DOHH2 (cell line): ENCODE measurements around the gene TGM2.

ENCODE experiments used
- H3F3A ChIP-seq: fragments of 200-600 bp; sonication (generic), shearing (Covaris generic); 2 replicates; pipeline ENCODE4 v1.6.0; 2016; ENCODE audit warnings: antibody characterized with exemption, mild to moderate bottlenecking; ENCODE audit not compliant: control insufficient read depth, insufficient read depth
- H3K27ac ChIP-seq: fragments of 200-600 bp; sonication (generic); 2 replicates; pipeline ENCODE4 v1.5.1; 2014; ENCODE audit warnings: low read depth, mild to moderate bottlenecking, low read length, moderate library complexity
- H3K27me3 ChIP-seq: fragments of 200-600 bp; sonication (generic); 2 replicates; pipeline ENCODE4 v1.6.1; 2014; ENCODE audit warnings: mild to moderate bottlenecking, low read length, mixed read lengths; ENCODE audit not compliant: control insufficient read depth
- H3K36me3 ChIP-seq: fragments of 200-600 bp; sonication (generic); 2 replicates; pipeline ENCODE4 v1.6.1; 2014; ENCODE audit warnings: mild to moderate bottlenecking, low read length, moderate library complexity, mixed read lengths; ENCODE audit not compliant: control insufficient read depth
- H3K4me1 ChIP-seq: fragments of 200-600 bp; sonication (generic); 2 replicates; pipeline ENCODE4 v1.6.1; 2014; ENCODE audit warnings: mild to moderate bottlenecking, low read length, mixed read lengths; ENCODE audit not compliant: control insufficient read depth
- H3K4me2 ChIP-seq: fragments of 200-600 bp; sonication (generic); 2 replicates; pipeline ENCODE4 v1.6.0; 2014; ENCODE audit warnings: mild to moderate bottlenecking, low read length, moderate library complexity
- H3K4me3 ChIP-seq: fragments of 200-600 bp; sonication (generic); 2 replicates; pipeline ENCODE4 v1.5.1; 2014; ENCODE audit warnings: mild to moderate bottlenecking, low read length, mixed read lengths
- H3K79me2 ChIP-seq: fragments of 200-600 bp; sonication (generic); 2 replicates; pipeline ENCODE4 v1.6.1; 2014; ENCODE audit warnings: mild to moderate bottlenecking, low read length, mixed read lengths; ENCODE audit not compliant: control insufficient read depth
- H3K9me2 ChIP-seq: fragments of 200-600 bp; sonication (generic); replicated peaks from 2 replicates; pipeline ENCODE4 v1.6.1; 2014; ENCODE audit warnings: mild to moderate bottlenecking, low read length, mixed read lengths; ENCODE audit not compliant: control insufficient read depth
- H3K9me3 ChIP-seq: fragments of 200-600 bp; sonication (generic); 2 replicates; pipeline ENCODE4 v1.6.1; 2014; ENCODE audit warnings: antibody characterized with exemption, low read length, mixed read lengths; ENCODE audit not compliant: control insufficient read depth, insufficient read depth
- H4K20me1 ChIP-seq: fragments of 200-600 bp; sonication (generic); 2 replicates; pipeline ENCODE4 v1.6.0; 2014; ENCODE audit warnings: low read depth, mild to moderate bottlenecking, antibody characterized with exemption, low read length, moderate library complexity; ENCODE audit not compliant: control insufficient read depth, insufficient read depth
- CTCF ChIP-seq: fragments of 200-600 bp; sonication (generic); IDR thresholded peaks from one replicate; pipeline ENCODE4 v1.5.1; 2014; ENCODE audit warnings: antibody characterized with exemption, mild to moderate bottlenecking, low read depth, low read length; ENCODE audit not compliant: poor library complexity, severe bottlenecking
- EZH2phosphoT487 ChIP-seq: fragments of 200-600 bp; sonication (generic); IDR thresholded peaks from 2 replicates; pipeline ENCODE4 v1.6.1; 2017; ENCODE audit warnings: borderline replicate concordance, mild to moderate bottlenecking, antibody characterized with exemption, low read length, moderate library complexity, mixed read lengths

The TGM2 gene

GRCh38 chr20:38208088-38208487 is 43.0 kb upstream of the TGM2 start:
- H3K79me2 ChIP-seq: no peaks in the 10 kb centered on the region
- H3K27ac ChIP-seq: no peak overlapping the region
- no peaks in the 10 kb centered on the region for H3K9me2 ChIP-seq
- H3K36me3 ChIP-seq: no peaks in the 10 kb centered on the region
- no peak overlapping the region for H3K4me2 ChIP-seq
- H3F3A ChIP-seq: no peaks in the 10 kb centered on the region
- H3K4me3 ChIP-seq: no peak overlapping the region
- no peak for TF ChIP-seq EZH2phosphoT487
- TF ChIP-seq CTCF: no peak
- peaks cover 9% of the 10 kb centered on the region; the same call in 1 of the 2 replicates for H3K27me3 ChIP-seq
- no peaks in the 10 kb centered on the region for H3K9me3 ChIP-seq
- H3K4me1 ChIP-seq: no peaks in the 10 kb centered on the region
- no peaks in the 10 kb centered on the region for H4K20me1 ChIP-seq

- TF ChIP-seq EZH2phosphoT487 (no peak), CTCF (no peak)
- H3K9me3 ChIP-seq: no peaks in the 10 kb centered on the region
- no peak overlapping the region for H3K4me2 ChIP-seq
- H3K4me3 ChIP-seq: no peak overlapping the region
- H3K4me1 ChIP-seq: no peaks in the 10 kb centered on the region
- no peaks in the 10 kb centered on the region for H4K20me1 ChIP-seq
- H3K9me2 ChIP-seq: no peaks in the 10 kb centered on the region
- H3F3A ChIP-seq: no peaks in the 10 kb centered on the region
- peaks cover 9% of the 10 kb centered on the region; the same call in 1 of the 2 replicates for H3K27me3 ChIP-seq
- no peak overlapping the region for H3K27ac ChIP-seq
- H3K36me3 ChIP-seq: no peaks in the 10 kb centered on the region
- H3K79me2 ChIP-seq: no peaks in the 10 kb centered on the region
These were observed 42.6 kb upstream of the TGM2 start for GRCh38 chr20:38207621-38208020.

- Histone ChIP-seq H3K4me3 (no peak overlapping the region), H3K4me2 (no peak overlapping the region)
- TF ChIP-seq EZH2phosphoT487 (no peak), CTCF (no peak)
These were observed 39.9 kb upstream of the TGM2 start for GRCh38 chr20:38205001-38205400.

GRCh38 chr20:38203981-38204357 is 38.9 kb upstream of the TGM2 start:
- H4K20me1 ChIP-seq: no peaks in the 10 kb centered on the region
- H3K4me2 ChIP-seq: no peak overlapping the region
- H3K27ac ChIP-seq: no peak overlapping the region
- no peak for TF ChIP-seq EZH2phosphoT487
- no peak for TF ChIP-seq CTCF
- H3K79me2 ChIP-seq: no peaks in the 10 kb centered on the region
- H3F3A ChIP-seq: no peaks in the 10 kb centered on the region
- peaks cover 9% of the 10 kb centered on the region; the same call in 1 of the 2 replicates for H3K27me3 ChIP-seq
- H3K4me3 ChIP-seq: no peak overlapping the region
- no peaks in the 10 kb centered on the region for H3K36me3 ChIP-seq
- no peaks in the 10 kb centered on the region for H3K4me1 ChIP-seq
- H3K9me2 ChIP-seq: no peaks in the 10 kb centered on the region
- H3K9me3 ChIP-seq: no peaks in the 10 kb centered on the region

More at GRCh38 chr20:38205001-38205400, 39.9 kb upstream of the TGM2 start:
- Histone ChIP-seq H3K9me3 (no peaks in the 10 kb centered on the region), H3K27me3 (peaks cover 9% of the 10 kb centered on the region; the same call in 1 of the 2 replicates), H3K9me2 (no peaks in the 10 kb centered on the region), H3F3A (no peaks in the 10 kb centered on the region), H3K36me3 (no peaks in the 10 kb centered on the region), H3K79me2 (no peaks in the 10 kb centered on the region), H3K4me1 (no peaks in the 10 kb centered on the region), H3K27ac (no peak overlapping the region), H4K20me1 (no peaks in the 10 kb centered on the region)
